Skeletal muscle tissue (tissue), 4 donors: ENCODE data around the gene JAKMIP1. TPM values are rescaled to one million over a fixed set of nuclear protein-coding genes. Genes with fewer than 3 reads are reported as not detected.
"Not testable (repeated sequence)": the region's sequence is repeated elsewhere in the genome, so short reads cannot be mapped to it uniquely, and the experiment has no call there.

Experiments
- H3K27ac ChIP-seq: one replicate; pipeline ENCODE4 v1.7.0; 2013; ENCODE audit warnings: mild to moderate bottlenecking, low read depth, low read length, inconsistent platforms
- H3K27me3 ChIP-seq, 3 donors: one replicate each; pipeline ENCODE4 v1.7.0; 2013; ENCODE audit warnings: low read length in 3 of 3; ENCODE audit not compliant: control insufficient read depth in 3 of 3, insufficient read depth in 3 of 3
- H3K36me3 ChIP-seq, 3 donors: one replicate each; pipeline ENCODE4 v1.7.0; 2013; ENCODE audit warnings: low read length in 3 of 3; ENCODE audit not compliant: control insufficient read depth in 3 of 3, insufficient read depth in 3 of 3
- H3K4me1 ChIP-seq, 3 donors: one replicate each; pipeline ENCODE4 v1.7.0; 2013; ENCODE audit warnings: low read length in 3 of 3, mild to moderate bottlenecking in 3 of 3; ENCODE audit not compliant: control insufficient read depth in 3 of 3, insufficient read depth in 3 of 3
- H3K4me3 ChIP-seq, 3 donors: one replicate each; pipeline ENCODE4 v1.7.0; 2013; ENCODE audit warnings: low read length in 3 of 3
- H3K9ac ChIP-seq, 3 donors: one replicate each; pipeline ENCODE4 v1.7.0; 2013; ENCODE audit warnings: low read length in 3 of 3, mild to moderate bottlenecking in 3 of 3, moderate library complexity in 2 of 3, low read depth in 1 of 3
- H3K9me3 ChIP-seq, 3 donors: one replicate each; pipeline ENCODE4 v1.7.0; 2013; ENCODE audit warnings: low read length in 3 of 3; ENCODE audit not compliant: control insufficient read depth in 3 of 3
- total RNA-seq: library from RNA; depleted of rRNA; stranded (reverse); fragments of >200 nt; gene quantifications from one replicate; pipeline ENCODE4 v1.2.3, GENCODE V29; 2014
- donor health status: Osteomylitis.

JAKMIP1 gene
- total RNA-seq, 1 donor from 2014 or later: not detected

GRCh38 chr4:6008092-6008551, 192.2 kb downstream of the JAKMIP1 start:
- H3K27ac ChIP-seq: no peak overlapping the region
- H3K36me3 ChIP-seq: no peaks in the 10 kb centered on the region
- no peaks in the 10 kb centered on the region for H3K9me3 ChIP-seq
- H3K4me1 ChIP-seq: peaks cover 0 to 2% (median 0%) of the 10 kb centered on the region in 3 donors
- H3K4me3 ChIP-seq: no peak overlapping the region
- no peak overlapping the region for H3K9ac ChIP-seq
- H3K27me3 ChIP-seq: peaks cover 29 to 55% (median 29%) of the 10 kb centered on the region in 3 donors

DNA sequence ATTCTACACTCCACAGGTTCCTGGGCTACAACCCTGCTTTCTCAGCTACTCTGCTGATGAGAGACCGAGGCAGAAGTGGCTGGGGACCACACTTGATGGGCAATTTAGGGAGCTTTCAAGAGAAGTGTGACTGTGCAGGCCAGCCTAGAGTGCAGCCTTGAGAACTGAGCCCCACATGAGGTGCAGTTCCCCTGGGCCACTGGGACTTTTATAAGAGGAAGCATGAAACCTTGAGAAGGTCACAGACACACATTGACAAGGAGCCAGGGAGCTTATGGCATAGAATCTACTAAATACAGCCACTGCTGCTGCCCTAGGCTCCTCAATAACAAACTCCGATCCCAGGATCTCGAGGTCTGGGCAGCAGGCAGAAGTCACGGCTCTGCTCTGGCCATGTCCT, 195.2 kb downstream of the JAKMIP1 start:
- Histone ChIP-seq H3K27ac (no peak overlapping the region), H3K9ac (no peak overlapping the region), H3K4me1 (no peaks in the 10 kb centered on the region), H3K36me3 (no peaks in the 10 kb centered on the region), H3K27me3 (peaks cover 25 to 61% (median 33%) of the 10 kb centered on the region in 3 donors), H3K9me3 (no peaks in the 10 kb centered on the region), H3K4me3 (no peak overlapping the region)

DNA sequence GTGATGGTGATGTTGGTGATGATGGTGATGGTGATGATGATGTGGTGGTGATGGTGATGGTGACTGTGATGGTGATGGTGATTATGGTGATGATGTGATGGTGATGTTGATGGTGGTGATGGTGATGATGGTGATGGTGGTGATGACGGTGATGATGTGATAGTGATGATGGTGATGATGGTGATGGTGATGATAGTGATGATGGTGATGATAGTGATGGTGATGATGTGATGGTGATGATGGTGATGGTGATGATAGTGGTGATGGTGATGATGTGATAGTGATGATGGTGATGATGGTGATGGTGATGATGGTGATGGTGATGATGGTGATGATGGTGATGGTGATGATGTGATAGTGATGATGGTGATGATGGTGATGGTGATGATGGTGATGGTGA, 196.9 kb downstream of the JAKMIP1 start:
- H3K27ac ChIP-seq, H3K9ac ChIP-seq, H3K4me1 ChIP-seq, H3K9me3 ChIP-seq, H3K36me3 ChIP-seq, H3K4me3 ChIP-seq: not testable (repeated sequence)
- peaks cover 22 to 61% (median 28%) of the 10 kb centered on the region in 3 donors for H3K27me3 ChIP-seq

- Histone ChIP-seq H3K9me3 (no peaks in the 10 kb centered on the region), H3K27me3 (peaks cover 24 to 56% (median 25%) of the 10 kb centered on the region in 3 donors), H3K4me1 (no peaks in the 10 kb centered on the region), H3K27ac (no peak overlapping the region), H3K9ac (no peak overlapping the region), H3K36me3 (no peaks in the 10 kb centered on the region), H3K4me3 (no peak overlapping the region)
These were observed 197.4 kb downstream of the JAKMIP1 start for GRCh38 chr4:6002926-6003325.

GRCh38 chr4:6002492-6002833, 197.9 kb downstream of the JAKMIP1 start:
- Histone ChIP-seq H3K4me3 (no peak overlapping the region), H3K9ac (no peak overlapping the region), H3K36me3 (no peaks in the 10 kb centered on the region), H3K27me3 (peaks cover 24 to 54% (median 25%) of the 10 kb centered on the region in 3 donors), H3K4me1 (no peaks in the 10 kb centered on the region), H3K27ac (no peak overlapping the region), H3K9me3 (no peaks in the 10 kb centered on the region)

DNA sequence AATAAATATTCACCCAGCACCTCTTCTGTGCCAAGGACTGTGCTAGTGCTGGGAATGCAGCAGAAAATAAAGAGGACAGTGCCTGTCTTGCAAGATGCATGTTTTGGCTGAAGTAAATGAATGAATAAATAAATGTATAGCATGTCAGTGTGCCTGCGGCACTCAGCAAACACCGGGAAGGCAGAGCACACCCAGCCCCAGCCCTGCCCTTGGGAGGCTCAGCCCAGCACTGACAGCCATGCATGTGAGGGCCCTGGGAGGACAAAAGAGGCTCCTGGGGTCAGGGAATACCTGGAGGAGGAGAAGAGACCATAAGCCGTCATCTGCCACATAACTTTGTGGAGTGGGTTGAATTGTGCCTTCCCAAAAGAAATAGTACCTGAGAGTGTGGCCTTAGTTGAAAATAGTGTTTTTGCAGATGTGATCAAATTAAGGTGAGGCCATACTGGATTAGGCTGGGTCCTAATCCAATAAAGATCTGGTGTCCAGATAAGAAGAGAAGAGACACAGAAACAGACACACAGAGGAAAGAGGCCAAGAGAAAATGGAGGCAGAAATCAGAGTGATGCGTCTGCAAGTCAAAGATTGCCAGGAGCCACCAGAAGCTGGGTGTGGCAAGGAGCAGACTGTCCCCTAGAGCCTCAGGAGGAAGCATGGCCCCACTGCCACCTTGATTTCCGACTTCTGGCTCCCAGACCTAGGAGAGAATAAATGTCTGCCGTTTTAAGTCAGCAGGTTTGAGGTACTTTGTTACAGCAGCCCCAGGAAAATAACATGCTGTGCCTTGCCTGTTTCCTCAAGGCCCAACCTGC, 198.5 kb downstream of the JAKMIP1 start:
- Histone ChIP-seq H3K9ac (no peak overlapping the region), H3K9me3 (no peaks in the 10 kb centered on the region), H3K36me3 (no peaks in the 10 kb centered on the region), H3K27ac (no peak overlapping the region), H3K27me3 (peaks cover 21 to 50% (median 22%) of the 10 kb centered on the region in 3 donors), H3K4me3 (no peak overlapping the region), H3K4me1 (no peaks in the 10 kb centered on the region)

DNA sequence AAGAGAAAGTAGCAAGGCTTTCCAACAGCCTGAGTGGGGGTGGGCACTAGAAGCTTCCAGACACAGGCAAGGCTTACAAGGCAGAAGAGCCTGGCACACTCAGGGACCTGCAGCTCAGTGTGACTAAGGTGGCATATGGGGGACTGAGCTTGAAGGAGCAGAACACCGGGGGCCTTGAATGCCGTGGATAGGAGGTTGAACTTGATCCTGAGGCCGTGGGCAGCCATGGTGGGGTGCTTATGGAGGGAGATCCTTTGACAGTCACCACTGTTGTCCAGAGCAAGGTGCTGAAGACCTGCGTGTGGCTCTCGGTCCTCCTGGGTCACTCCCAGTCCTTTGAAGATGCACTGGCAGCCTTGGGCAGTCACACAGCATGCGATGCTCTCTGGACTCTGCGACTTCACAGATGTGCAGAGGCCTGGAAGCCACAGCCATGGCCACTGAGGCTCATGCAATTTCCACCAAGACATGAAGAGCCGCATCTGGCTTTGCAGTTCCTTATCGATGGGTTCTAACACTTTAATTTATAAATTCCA, 200.5 kb downstream of the JAKMIP1 start:
- no peaks in the 10 kb centered on the region for H3K9me3 ChIP-seq
- no peaks in the 10 kb centered on the region for H3K36me3 ChIP-seq
- no peak overlapping the region for H3K4me3 ChIP-seq
- no peaks in the 10 kb centered on the region for H3K4me1 ChIP-seq
- H3K27me3 ChIP-seq: peaks cover 11 to 44% (median 18%) of the 10 kb centered on the region in 3 donors
- H3K9ac ChIP-seq: no peak overlapping the region
- H3K27ac ChIP-seq: no peak overlapping the region

DNA sequence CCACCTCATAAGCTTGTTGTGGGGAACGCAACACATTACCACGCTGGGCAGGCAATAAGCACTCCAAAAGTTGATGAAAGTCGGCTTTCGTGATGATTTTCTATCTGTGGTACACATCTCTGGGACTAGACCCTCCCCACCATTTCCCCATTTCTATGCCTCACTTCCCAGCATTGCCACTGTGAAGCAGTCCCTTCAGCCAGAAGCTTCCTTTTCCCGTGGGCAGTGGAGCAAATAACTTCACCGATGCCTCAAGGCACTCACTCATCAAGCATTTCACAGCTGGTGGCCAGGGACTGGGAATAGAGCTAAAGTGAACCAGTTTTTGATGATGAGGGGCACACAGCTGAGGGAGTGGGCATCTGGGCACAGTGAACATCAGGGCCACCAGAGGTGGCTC, 201.0 kb downstream of the JAKMIP1 start:
- no peaks in the 10 kb centered on the region for H3K4me1 ChIP-seq
- H3K27ac ChIP-seq: no peak overlapping the region
- no peaks in the 10 kb centered on the region for H3K36me3 ChIP-seq
- peaks cover 11 to 46% (median 18%) of the 10 kb centered on the region in 3 donors for H3K27me3 ChIP-seq
- H3K4me3 ChIP-seq: no peak overlapping the region
- H3K9ac ChIP-seq: no peak overlapping the region
- H3K9me3 ChIP-seq: no peaks in the 10 kb centered on the region

- H3K4me3 ChIP-seq: no peak overlapping the region
- peaks cover 14 to 49% (median 23%) of the 10 kb centered on the region in 3 donors for H3K27me3 ChIP-seq
- no peak overlapping the region for H3K9ac ChIP-seq
- no peak overlapping the region for H3K27ac ChIP-seq
- H3K36me3 ChIP-seq: no peaks in the 10 kb centered on the region
- no peaks in the 10 kb centered on the region for H3K9me3 ChIP-seq
- no peaks in the 10 kb centered on the region for H3K4me1 ChIP-seq
These were observed 201.9 kb downstream of the JAKMIP1 start for GRCh38 chr4:5998333-5998936.

DNA sequence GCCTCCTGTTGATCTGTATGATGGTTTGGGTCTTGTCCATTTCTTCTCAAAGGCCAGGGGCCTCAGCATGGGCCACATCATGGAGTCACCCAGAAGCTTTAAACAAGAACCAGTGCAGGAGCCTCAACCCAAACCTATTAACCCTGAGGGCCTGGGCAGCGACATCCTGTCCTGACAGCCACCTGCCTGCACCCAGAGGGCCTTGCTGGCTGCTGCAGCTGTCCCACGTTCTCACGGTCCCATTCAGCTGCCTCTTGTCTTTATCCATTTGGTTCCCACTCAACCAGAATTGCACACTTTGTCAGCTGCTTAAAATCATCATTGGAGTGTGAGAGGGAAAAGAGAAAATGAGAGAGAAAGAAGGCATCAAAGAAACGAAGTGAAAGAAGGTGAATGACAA, 203.7 kb downstream of the JAKMIP1 start:
- H3K9me3 ChIP-seq: no peaks in the 10 kb centered on the region
- no peak overlapping the region for H3K27ac ChIP-seq
- no peak overlapping the region for H3K4me3 ChIP-seq
- peaks cover 14 to 49% (median 26%) of the 10 kb centered on the region in 3 donors for H3K27me3 ChIP-seq
- H3K9ac ChIP-seq: no peak overlapping the region
- no peaks in the 10 kb centered on the region for H3K36me3 ChIP-seq
- no peaks in the 10 kb centered on the region for H3K4me1 ChIP-seq
